HG02970 (cell line): Measurements from ENCODE around the gene MEGF11.
"Not testable (repeated sequence)": the region's sequence is repeated elsewhere in the genome, so short reads cannot be mapped to it uniquely, and the experiment has no call there.

Experiments used
- ATAC-seq: cut with Tn5 transposase; IDR thresholded peaks from one replicate; pipeline ENCODE4 v1.9.1; 2021; ENCODE audit warnings: mild to moderate bottlenecking, moderate library complexity, moderate number of reproducible peaks; ENCODE audit not compliant: unreplicated experiment, low FRiP score

The MEGF11 gene

DNA sequence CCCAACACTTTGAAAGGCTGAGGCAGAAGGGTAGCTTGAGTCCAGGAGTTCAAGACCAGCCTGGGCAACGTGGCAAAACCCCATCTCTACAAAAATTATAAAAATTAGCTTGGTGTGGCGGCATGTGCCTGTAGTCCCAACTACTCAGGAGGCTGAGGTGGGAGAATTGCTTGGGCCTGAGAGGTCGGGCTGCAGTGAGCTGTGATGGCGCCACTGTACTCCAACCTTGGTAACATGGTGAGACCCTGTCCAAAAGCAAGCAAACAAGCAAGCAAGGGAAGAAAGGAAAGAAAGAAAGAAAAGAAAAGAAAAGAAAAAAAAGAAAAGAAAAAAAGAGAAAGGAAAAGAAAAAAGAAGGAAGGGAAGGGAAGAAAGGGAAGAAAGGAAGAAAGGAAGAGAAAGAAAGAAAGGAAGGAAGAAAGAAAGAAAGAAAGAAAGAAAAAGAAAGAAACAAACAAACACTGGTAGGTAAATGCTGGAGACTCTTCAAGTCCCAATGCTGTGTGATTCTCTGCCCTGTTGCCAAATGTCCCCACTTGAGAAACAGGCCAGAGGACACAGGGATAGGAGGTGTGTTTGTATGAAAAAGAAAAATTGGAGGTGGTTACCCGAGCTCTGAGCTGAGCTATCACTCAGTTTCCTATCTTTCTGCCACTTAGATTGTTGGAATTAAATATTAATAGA lies 263.1 kb downstream of the MEGF11 start:
- no peak for ATAC-seq

DNA sequence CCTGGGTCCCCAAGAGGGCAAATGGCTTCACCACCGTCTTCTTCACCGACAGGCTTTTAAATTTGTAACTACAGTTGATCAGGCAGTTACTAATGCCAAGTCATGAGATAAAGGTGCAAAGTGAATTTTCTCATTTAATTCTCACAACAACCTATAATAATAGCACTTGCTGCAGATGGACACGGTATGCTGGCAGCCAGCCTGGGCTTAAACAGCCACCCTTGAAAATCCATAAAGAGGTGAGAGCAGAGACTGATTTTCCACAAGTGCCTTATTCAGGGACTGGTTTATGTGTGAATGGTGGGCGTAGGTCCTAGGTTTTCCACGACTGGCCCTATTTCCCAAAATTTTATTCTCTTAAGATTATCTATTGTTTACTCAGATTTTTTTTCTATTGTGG lies 266.4 kb downstream of the MEGF11 start:
- no peak for ATAC-seq

DNA sequence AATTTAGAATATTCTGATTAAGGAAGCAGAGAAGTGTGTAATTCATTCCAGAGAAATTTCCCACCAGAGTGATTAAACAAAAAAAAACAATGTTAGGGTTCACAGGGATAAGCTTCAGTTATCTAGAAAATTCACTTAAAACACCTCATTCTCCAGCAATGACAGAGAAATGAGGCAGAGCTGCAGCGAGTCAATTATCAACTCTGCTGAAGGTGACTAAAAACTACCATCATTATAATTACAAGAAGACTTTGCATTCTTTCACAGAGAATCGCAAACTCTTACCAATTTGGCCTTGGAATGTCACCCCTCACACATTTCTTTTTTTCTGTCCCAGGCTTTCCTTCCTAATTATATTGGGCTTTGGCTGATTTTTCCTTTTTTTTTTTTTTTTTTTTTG lies 267.1 kb downstream of the MEGF11 start:
- ATAC-seq: no peak

DNA sequence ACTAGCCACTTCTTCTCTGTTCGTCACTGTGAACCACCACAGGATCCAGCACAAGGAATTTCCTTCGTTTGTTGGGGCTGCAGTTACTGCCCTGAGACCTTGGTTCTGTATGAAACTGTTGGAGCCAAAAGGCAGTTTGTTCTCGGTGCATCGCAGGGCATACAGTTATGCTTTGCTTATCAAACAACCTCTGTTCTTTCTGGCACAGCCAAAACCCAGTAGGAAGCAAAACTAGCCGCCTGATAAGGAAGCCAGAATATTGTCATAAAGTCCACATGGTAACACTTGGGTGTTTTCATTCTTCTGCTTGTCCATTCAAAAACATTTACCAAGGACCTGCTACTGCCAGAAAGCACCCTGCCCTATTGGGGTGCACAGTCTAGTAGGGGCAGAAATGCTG lies 268.2 kb downstream of the MEGF11 start:
- no peak for ATAC-seq

DNA sequence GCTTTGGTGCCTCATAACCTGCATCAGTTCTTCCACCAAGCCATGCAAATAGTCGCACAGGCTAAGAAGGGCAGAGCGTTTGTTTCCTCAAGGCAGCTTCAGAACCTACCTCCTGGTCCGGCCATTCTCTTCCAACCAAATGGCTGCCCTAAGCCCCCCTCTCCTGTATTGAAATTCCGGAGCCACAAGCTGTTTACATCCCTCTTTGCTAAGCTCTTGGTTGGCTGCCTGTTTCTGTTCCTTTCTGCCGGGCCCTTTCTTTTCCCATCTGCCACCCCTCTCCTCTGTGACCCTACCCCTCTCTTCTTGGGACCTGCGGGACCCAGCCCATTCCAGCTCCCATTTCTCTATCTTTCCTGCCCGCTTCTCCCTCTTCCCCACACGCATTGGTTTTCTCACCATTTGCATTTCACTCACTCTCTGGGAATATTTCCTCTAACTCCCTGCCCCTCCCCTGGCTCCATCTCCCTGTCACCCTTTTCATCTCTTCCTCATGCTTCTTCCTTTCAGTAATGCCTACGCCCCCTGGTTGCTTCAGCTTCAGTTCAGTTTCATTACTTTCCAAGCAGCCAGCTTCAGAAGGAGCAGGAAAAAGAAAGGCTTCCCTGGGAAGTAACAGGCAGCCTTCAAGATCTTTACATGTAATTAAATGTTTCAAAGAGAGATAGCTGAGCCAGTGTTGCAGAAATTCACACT lies 270.8 kb downstream of the MEGF11 start:
- ATAC-seq: no peak

DNA sequence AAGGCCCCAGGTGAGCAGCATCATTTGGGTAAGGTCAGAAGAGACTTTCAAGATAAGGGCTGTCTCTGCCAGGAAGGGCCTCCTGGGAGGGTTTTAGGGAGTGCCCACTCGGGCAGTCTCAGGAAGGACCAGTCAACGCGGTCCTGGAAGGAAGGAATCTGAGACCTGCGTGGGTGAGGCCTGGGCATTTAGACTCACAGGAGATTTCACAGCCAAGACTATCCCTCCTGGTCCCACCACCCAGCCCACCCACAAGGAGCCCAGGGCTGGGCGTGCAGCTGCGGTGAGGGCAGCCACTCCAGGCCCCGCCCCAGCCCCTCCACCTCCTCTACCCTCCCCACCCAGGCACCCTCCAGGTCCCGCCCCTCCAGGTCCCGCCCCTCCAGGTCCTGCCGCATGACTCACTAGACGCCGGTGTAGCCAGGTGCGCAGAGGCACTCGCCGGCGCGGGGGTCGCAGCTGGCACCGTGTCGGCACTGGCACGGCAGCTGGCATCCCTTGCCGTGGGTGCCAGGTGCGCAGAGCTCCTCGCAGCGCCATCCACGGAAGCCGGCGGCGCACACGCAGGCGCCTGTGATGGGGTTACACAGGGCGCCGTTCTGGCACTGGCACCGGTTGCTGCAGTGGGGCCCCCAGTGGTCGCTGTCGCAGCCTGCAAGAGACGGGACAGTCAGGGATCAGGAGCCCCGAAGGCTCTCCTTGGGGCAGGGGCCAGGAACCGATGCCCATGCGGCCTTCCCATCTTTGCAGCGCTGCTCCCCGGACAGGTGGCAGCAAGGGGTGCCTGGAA lies 271.5 kb downstream of the MEGF11 start:
- no peak for ATAC-seq

DNA sequence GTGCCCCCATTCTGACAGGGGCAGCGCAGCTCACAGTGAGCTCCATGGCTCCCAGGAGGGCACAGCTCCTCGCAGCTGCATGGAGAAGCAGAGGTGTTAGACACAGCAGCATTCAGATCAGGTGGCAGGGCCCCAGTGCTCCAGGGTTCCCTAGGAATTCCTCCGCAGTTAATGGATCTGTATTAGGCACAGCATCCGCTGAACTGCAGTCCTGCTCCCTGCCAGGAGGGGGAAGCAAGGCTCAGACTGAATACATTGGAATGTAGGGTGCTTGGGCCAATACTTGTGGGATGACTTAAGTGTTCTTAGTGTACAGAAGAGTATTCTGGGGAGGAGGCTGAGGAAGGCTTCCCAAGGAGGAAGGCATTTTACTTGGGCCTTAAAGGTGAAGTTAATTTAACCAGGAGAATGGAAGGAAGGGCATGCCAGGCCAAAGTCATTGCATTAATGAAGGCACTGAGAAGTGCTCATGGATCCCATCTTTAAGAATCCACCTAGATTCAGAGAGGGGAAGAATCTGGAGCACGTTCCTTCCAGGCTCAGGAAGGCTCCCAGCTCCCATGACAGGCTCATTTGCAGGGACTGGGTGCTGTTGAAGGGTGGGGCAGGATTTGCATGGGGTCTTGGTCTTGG lies 272.6 kb downstream of the MEGF11 start:
- ATAC-seq: no peak

DNA sequence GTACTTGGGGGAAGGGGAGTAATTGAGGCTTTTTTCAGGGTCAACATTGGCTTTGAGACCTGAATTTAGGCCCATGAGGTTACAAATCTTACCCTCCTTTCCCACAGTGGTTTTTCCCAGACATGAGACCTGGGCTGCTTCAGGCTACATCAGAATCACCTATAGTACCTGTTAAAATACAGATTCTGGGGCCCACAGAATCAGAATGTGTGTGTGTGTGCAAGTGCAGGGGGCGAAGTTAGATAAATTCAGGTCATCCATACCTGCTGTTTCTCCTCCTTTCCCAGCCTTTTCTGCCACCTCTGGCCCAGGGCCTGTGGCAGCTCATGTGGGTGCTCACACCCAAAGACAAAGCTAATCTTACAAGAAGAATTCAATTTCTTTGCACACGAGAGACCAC lies 273.7 kb downstream of the MEGF11 start:
- ATAC-seq: no peak

DNA sequence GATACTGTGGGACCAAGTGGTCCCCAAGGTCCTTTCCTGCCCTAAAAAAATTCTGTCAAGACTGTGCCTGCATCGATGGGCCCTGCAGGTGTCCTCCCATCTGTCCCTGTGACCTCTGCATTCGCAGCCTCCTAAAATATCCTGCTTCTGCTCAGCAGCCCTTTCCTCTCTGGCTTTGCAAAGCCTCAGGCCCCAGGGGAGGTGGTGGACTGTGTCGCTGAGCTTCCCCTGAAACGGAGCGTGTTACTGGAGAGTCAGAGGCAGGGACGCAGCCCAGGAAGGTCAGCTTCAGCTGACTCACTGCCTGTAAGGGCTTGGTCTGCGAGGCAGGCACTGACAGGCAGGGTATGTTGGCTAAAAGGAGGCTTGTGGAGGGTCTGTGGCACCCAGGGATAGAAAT lies 274.2 kb downstream of the MEGF11 start:
- ATAC-seq: no peak

DNA sequence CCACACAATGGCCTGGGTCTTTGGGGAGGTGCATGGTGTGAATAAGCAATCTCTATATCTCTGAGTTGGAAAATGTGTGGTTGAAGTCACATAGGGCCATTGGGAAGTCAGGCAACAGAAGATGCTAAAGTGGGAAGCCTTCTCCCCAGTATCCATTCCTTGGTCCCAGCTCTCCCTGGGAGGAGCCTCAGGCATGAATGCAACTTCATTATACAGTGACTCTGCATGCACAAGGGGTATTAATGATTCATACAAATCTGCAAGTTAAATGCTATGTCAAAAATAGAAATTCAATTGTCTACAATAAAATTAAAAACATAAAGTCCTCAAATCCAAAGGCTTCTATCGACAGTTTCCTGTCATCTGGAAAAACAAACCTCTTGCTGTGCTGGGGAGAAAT lies 275.4 kb downstream of the MEGF11 start:
- ATAC-seq: no peak

DNA sequence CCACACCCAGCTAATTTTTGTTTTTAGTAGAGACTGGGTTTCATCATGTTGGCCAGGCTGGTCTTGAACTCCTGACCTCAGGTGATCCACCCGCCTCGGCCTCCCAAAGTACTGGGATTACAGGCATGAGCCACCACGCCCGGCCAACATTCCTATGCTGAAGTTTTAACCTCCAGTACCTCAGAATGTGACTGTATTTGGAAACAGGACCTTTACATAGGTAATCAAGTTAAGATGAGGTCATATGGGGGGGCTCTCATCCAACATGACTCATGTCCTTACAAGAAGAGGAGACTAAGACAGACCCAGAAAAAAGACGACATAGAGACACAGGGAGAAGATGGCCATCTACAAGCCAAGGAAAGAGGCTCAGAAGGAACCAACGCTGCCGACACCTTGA lies 277.4 kb downstream of the MEGF11 start:
- not testable (repeated sequence) for ATAC-seq

DNA sequence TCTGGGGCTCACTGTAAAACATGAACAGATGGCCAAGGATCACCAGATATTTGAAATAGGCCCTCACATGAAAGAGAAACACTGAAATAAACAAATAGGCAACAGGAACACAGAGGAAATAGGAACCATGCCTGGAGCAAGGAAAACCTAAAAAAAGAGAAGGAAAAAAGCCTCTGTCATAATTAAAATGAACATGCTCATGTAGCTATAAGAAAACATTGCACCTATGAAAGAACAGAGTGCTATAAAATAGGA lies 281.9 kb downstream of the MEGF11 start:
- ATAC-seq: no peak

DNA sequence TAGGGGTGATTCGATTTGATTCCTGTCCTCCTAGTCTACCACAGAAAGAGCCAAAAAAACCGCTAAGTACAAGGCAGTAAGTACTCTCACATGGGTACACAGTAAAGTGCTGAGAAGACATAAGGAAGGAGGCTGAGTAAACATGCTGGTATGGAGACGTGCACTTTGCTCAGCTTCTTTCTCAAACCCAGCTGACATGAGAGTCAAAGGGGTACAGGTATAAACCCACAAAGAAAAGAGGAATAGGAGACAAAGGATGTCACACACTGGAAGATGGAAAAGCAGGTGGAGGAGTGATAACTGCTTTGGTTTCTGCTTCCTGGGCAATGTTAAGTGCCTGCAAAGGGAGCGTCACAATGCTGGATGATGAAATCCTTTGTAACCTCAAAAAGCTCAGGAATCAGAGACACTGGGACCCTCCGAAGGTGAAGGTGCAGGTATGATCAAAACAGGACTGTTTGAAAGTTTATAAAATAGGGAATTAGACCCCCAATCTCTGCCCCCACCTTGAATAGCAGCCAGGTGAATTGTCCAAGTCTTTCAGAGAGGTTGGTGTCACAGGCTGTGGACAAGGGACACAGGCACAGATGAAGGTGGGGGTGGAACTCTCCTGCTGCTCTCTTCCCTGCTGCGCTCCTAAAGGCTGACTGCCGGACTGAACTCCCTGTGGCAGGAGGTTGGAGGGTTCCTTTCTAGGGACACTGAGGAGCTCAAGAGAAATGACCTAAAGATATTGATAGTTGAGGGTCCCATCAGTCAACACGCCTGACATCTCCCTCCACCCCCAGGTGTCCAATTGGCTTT lies 282.4 kb downstream of the MEGF11 start:
- ATAC-seq: no peak

DNA sequence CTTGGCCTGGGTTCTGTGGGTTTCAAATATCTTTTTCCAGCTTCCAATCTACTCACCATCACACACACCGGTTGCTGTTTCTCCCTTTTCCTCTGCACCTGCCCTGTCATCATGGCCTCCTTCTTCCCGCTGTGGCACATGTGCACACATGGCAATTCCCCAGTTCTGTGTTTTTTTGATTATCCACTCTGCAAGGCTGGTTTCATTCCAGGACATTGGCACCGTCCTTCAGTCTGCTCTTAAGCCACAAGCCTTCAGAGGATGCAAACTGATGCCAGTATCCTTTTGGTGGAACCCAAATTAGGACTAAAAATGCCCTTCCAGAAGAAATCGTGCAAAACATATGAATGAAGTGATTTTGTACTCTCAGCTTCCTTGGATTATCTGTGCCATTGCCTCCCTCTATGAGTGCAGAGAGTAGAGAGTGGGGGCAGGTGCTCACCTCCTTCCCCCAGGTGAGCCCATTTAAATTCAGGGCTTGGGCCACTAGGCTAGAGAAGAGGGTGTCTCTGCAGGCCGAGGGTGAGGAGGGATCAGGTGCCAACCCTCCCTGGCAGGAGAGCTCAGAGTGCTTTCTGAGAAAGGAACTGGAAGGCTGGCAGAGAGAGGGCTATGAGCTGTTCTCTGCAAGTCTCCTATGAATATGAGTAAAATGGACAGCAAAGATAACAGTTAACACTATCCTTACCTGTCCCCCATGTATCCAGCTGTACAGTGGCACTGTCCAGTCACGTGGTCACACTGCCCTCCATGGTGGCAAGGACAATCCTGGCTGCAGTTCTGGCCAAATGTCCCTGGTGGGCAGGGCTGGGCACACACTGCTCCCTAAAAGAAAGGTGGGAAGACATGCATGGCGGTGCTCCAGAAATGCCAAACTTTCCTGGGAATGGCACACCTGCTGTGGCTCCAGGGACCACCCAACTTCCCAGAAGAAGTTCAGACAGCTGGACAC lies 283.4 kb downstream of the MEGF11 start:
- ATAC-seq: no peak

DNA sequence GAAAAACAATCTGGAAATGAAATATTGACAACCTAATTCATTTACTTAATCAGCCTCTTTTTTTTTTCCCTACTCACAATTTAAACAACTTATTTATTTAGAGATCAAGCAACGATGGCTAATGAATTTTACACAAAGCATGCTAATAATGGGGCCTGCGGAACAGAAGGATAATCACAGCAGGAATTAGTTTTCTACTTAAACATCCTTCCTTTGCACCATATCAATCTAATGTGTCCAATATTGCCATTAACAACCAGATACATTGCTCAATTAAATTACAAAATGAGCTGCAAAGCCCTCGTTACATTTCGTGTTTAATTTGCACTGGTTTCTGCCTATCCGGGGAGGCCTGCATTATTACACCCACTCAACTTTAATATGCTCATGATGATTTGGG lies 285.0 kb downstream of the MEGF11 start:
- no peak for ATAC-seq

DNA sequence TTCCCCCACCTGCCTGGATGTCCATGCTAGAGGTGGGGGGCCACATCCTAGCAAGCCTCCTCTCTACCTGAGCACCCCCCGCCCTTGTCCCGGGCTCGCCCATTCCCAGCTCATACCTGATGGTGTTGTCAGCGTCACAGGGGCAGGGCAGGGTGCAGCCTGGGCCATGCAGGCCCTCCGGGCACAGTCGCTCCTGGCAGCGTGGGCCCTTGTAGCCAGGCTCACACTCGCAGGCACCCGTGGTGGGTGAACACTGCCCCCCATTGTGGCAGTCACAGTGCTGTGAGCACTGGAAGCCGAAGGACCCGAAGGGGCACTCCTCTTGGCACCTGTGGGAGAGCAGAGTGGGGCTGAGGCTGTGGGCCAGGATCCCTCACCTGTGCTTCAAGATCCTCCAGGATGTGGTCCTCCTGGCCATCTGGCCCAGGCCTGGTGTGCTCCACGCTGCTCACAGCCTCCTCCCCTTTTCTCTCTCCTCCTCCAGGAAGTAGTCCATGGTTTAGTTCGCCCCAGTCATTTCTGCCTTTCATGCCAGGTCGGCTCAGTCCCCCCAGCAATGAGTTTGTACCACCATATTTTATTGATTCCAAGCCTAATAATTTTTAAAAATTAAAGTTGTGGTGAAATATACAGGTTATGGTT lies 288.6 kb downstream of the MEGF11 start:
- ATAC-seq: no peak

DNA sequence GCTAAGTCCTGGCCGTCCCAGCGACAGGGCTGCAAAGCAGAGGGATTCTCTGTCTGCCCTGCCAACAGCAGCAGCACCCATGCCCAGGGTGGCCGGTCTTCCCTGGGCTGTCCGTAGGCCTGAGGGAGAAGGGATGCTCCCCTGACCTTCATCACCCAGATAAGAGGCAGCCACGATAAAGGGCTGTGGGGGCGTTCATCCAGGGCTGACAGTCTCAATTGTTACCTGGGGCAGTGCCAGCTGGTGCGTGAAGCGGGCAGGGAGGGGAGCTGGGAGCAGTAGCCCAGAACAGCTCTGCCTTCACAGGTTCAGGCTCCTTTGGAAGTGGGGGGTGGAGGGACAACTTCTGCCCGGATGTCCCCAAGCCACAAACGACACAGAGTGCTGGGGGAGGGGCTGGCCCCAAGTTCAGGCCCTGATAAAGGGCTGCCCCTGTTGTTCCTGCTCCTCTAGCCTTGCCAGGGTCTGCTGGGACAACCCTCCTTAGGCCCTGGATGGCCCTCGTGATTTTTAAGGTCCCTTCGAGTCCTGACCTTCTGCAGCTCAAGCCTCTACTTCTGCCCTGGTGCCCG lies 289.6 kb downstream of the MEGF11 start:
- ATAC-seq: no peak

DNA sequence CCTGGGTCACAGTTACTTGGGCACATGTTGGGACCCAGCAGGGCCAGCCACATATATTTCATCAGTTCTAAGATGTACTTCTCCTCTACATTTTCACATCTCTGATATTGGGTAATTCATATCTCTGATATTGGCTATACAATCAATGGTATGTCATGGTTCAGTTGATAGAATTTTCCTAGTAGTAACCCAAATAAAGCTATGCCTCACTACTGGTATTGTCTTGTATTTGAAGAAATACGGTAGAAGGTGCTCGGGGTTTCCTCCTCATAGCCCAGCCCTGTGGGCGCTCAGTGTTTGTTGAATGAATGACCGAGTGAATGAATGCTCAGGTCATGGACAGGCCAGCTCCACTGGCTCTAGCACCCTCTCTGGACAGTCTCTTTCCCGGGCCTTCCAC lies 290.2 kb downstream of the MEGF11 start:
- no peak for ATAC-seq

DNA sequence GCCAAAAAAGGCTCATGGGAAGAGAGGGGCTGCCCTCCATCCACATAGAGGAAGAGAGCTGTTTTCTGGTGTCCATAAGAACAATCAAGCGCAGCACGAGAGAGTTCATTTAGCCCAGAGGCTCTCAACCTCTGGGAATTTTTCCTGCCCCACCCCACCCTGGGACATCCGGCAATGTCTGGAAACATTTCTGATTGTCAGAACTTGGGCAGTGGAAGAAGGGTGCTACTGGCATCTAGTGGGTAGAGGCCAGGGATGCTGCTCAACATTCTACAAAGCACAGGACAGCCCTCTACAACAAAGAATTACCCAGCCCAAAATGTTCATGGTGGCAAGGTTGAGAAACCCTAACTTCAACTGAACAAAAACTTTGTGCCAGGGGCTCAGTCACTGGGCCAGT lies 291.4 kb downstream of the MEGF11 start:
- ATAC-seq: no peak
